Colonic mucosa (tissue), 4 donors: ENCODE data around the gene SCGB1A1. TPM values are rescaled to one million over a fixed set of nuclear protein-coding genes. Genes with fewer than 3 reads are reported as not detected.

Experiments used
- DNase-seq: peaks from one replicate; pipeline ENCODE4 v3.0.0-alpha.2; 2020
- H3K27ac ChIP-seq: fragments of 200-600 bp; one replicate; pipeline ENCODE4 v1.8.0; 2021
- H3K27me3 ChIP-seq: fragments of 200-600 bp; one replicate; pipeline ENCODE4 v1.8.0; 2021
- H3K36me3 ChIP-seq: fragments of 200-600 bp; one replicate; pipeline ENCODE4 v1.8.0; 2021
- H3K4me1 ChIP-seq: fragments of 200-600 bp; one replicate; pipeline ENCODE4 v1.8.0; 2021; ENCODE audit warnings: mild to moderate bottlenecking
- H3K4me3 ChIP-seq: fragments of 200-600 bp; one replicate; pipeline ENCODE4 v1.8.0; 2021
- H3K9ac ChIP-seq, 2 donors: one replicate each; pipeline ENCODE4 v1.7.0; 2013; ENCODE audit warnings: control low read depth in 2 of 2, low read depth in 2 of 2, low read length in 2 of 2
- H3K9me3 ChIP-seq: fragments of 200-600 bp; one replicate; pipeline ENCODE4 v1.8.0; 2021
- intact Hi-C: fragments of 100-400 bp; cut with DNase I; formaldehyde crosslinking; loops from one replicate; pipeline ENCODE4 v1.14.1; 2022
- total RNA-seq, 2 donors: library from RNA; stranded (reverse); fragmentation: NEBNext Ultra II Directional in 1 of 2; extraction: Animal tissue kit (Norgen Biotek cat#: 25700) in 1 of 2; gene quantifications; one replicate each; pipeline ENCODE4 v1.2.1, GENCODE V29; 2021
- TF ChIP-seq, protein P1 (sequence below): fragments of 200-600 bp; IDR thresholded peaks from one replicate; pipeline ENCODE4 v1.8.0; 2022; ENCODE audit warnings: antibody characterized with exemption, mild to moderate bottlenecking
- donor health status: healthy.
- donor health status: DM: no; HTN: no; CAD: no.
- donor health status: DM: no; HTN: no; CAD: no.

Gene SCGB1A1
- total RNA-seq, 2 donors from 2014 or later, result 2.3 TPM; not detected in 1

DNA sequence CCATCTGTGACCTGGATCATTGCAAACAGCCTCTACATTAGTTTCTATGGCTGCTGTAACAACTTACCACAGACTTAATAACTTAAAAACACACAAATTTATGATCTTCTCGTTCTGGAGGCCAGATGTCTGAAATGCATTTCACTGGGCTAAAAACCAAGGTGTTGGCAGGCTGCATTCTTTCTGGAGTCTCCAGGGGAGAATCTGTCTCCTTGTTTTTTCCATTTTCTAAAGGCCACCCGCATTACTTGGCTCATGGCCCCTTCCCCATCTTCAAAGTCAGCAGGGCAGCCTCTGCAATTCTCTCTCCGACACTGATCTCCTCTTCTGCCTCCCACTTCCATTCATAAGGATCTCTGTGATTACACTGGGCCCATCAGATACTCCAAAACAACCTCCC is 11.6 kb downstream of the SCGB1A1 start:
- Histone ChIP-seq H3K9me3 (no peaks in the 10 kb centered on the region), H3K4me3 (no peak overlapping the region), H3K36me3 (no peaks in the 10 kb centered on the region), H3K9ac (no peak overlapping the region), H3K4me1 (peaks cover 7% of the 10 kb centered on the region), H3K27ac (no peak overlapping the region), H3K27me3 (no peaks in the 10 kb centered on the region)
- intact Hi-C loops, result no loop called here
- no peak for DNase-seq
- TF ChIP-seq, protein P1, sequence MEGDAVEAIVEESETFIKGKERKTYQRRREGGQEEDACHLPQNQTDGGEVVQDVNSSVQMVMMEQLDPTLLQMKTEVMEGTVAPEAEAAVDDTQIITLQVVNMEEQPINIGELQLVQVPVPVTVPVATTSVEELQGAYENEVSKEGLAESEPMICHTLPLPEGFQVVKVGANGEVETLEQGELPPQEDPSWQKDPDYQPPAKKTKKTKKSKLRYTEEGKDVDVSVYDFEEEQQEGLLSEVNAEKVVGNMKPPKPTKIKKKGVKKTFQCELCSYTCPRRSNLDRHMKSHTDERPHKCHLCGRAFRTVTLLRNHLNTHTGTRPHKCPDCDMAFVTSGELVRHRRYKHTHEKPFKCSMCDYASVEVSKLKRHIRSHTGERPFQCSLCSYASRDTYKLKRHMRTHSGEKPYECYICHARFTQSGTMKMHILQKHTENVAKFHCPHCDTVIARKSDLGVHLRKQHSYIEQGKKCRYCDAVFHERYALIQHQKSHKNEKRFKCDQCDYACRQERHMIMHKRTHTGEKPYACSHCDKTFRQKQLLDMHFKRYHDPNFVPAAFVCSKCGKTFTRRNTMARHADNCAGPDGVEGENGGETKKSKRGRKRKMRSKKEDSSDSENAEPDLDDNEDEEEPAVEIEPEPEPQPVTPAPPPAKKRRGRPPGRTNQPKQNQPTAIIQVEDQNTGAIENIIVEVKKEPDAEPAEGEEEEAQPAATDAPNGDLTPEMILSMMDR, result no peak

DNA sequence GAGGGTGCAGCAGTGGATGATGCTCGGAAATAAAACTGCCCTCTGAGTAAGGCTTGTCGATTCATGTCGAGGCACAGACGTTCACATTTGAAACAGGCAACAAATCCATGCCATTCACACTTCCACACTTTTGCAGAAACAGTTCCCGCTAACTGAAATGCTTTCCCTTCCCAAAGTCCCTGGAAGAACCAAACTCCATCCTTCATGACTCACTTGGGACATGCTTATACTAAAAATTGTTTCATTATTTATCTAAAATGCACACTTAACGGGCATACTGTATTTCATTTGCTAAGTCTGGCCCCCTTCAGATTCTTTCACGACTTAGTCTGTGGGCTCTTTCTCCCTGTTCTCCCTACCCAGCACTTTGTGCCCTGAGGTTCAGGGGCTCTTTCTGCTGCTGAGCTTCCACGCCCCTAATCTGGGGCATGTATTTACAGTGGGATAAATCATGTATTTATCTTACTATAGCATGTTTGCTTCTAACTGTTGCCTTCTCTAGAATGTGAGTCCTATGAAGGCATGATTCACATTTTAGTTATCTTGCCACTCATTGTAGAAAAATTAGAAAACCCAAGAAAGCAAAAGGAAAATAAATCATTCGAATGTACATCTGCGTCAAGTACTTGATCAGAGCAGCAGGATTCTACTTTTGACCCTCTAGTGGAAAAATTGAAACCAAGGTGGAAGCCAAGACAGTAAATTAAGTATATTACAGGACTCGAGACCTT is 12.5 kb downstream of the SCGB1A1 start:
- no peak overlapping the region for H3K4me3 ChIP-seq
- peaks cover 7% of the 10 kb centered on the region for H3K4me1 ChIP-seq
- TF ChIP-seq, protein P1, result no peak
- no peaks in the 10 kb centered on the region for H3K27me3 ChIP-seq
- no peaks in the 10 kb centered on the region for H3K36me3 ChIP-seq
- H3K9ac ChIP-seq, result peak overlapping the region in 1 of 2 donors; percentile 24
- H3K27ac ChIP-seq, result peak overlapping the region; percentile 32
- DNase-seq, result no peak
- no peaks in the 10 kb centered on the region for H3K9me3 ChIP-seq
- intact Hi-C loops, result no loop called here

DNA sequence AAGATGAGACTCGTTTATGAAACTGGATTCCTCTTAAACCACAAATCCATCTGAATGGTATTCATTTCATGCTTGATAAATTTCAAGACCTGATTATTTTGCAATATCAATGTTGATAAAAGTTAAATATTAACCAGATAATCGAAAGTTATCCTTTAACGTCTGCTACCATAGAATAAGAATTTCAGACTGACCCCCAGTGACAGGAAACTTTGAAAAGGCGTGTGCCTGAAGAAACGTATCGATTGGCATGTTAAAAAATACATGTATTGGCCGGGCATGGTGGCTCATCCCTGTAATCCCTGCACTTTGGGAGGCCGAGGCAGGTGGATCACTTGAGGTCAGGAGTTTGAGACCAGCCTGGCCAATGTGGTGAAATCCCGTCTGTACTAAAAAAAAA is 13.9 kb downstream of the SCGB1A1 start:
- H3K36me3 ChIP-seq, result no peaks in the 10 kb centered on the region
- no peak overlapping the region for H3K9ac ChIP-seq
- no peak overlapping the region for H3K27ac ChIP-seq
- TF ChIP-seq, protein P1, result no peak
- H3K4me3 ChIP-seq, result no peak overlapping the region
- H3K4me1 ChIP-seq, result peaks cover 7% of the 10 kb centered on the region
- intact Hi-C loops, result no loop called here
- H3K27me3 ChIP-seq, result no peaks in the 10 kb centered on the region
- DNase-seq, result no peak
- H3K9me3 ChIP-seq, result no peaks in the 10 kb centered on the region

DNA sequence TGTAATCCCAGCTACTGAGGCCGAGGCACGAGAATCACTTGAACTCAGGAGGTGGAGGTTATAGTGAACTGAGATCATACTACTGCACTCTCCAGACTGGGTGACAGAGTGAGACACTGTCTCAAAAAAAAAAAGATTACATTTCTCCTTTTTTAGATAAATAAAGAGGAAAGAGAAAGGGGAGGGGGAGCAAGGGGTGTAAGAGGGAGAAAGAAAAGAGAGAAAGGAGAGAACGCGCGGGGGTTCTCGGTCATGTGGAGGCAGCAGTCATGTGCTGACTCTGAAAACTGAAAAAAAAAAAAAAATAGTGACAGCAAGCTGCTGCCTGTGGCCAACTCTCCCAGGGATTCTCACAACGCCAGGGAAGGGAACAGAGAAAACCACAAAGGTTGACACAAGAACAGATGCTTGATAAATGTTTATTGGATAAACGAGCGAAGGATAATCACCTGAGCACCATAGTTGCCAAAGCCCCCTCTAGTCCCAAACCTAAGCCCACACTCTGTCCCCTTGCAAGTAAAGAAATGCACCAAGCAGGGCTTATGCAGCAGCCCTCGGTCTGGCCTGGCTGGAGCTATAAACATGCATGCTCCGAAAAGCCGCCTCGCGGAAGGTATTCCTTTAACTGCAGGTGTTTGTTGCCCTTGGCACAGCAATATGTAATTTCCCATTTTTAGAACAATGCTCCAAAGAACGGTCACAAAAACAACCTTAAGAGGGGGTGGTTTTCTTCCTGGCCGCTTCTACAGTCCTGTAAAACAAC is 14.5 kb downstream of the SCGB1A1 start:
- H3K36me3 ChIP-seq, result no peaks in the 10 kb centered on the region
- peak overlapping the region in 1 of 2 donors; percentile 29 for H3K9ac ChIP-seq
- no peak overlapping the region for H3K27ac ChIP-seq
- H3K4me1 ChIP-seq, result peaks cover 7% of the 10 kb centered on the region
- no peak for DNase-seq
- intact Hi-C loops, result no loop called here
- TF ChIP-seq, protein P1, result no peak
- H3K27me3 ChIP-seq, result no peaks in the 10 kb centered on the region
- no peak overlapping the region for H3K4me3 ChIP-seq
- no peaks in the 10 kb centered on the region for H3K9me3 ChIP-seq

DNA sequence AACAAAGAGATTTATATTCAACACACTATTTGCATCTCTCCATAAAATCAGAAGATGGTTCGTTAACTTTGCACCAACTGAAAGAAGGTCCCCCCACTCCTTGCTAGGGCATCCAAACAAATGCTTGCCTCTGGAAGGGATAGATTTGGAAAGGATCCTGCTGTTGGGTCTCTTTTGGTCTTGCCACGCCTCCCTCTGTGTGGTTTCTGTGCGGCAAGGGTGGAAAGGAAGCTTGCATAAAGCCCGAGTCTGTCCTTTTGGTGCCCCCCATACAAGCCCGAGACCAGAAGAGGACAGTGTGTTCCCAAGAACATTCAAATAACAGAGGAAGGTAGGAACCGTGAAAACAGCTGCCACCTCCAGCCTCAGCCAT is 15.1 kb downstream of the SCGB1A1 start:
- intact Hi-C loops, result no loop called here
- TF ChIP-seq, protein P1, result no peak
- DNase-seq, result no peak
- Histone ChIP-seq H3K4me1 (peaks cover 7% of the 10 kb centered on the region), H3K27me3 (no peaks in the 10 kb centered on the region), H3K9me3 (no peaks in the 10 kb centered on the region), H3K27ac (no peak overlapping the region), H3K4me3 (no peak overlapping the region), H3K9ac (peak overlapping the region in 1 of 2 donors; percentile 29), H3K36me3 (no peaks in the 10 kb centered on the region)
